IPS-15b (cell line): Measurements from ENCODE around the gene OPN1MW.
"Not testable (repeated sequence)": the region's sequence is repeated elsewhere in the genome, so short reads cannot be mapped to it uniquely, and the experiment has no call there.

Experiments
- H3K27me3 ChIP-seq: one replicate; pipeline ENCODE4 v1.6.1; 2013; ENCODE audit warnings: low read length; ENCODE audit not compliant: control insufficient read depth, insufficient read depth
- H3K36me3 ChIP-seq: one replicate; pipeline ENCODE4 v1.6.1; 2013; ENCODE audit warnings: low read length; ENCODE audit not compliant: control insufficient read depth, insufficient read depth
- H3K4me1 ChIP-seq: one replicate; pipeline ENCODE4 v1.6.1; 2013; ENCODE audit warnings: mild to moderate bottlenecking, low read length; ENCODE audit not compliant: control insufficient read depth, insufficient read depth
- H3K4me3 ChIP-seq: one replicate; pipeline ENCODE4 v1.5.1; 2013; ENCODE audit warnings: low read depth, low read length
- H3K9ac ChIP-seq: one replicate; pipeline ENCODE4 v1.6.1; 2013; ENCODE audit warnings: low read depth, mild to moderate bottlenecking, low read length
- H3K9me3 ChIP-seq: one replicate; pipeline ENCODE4 v1.6.1; 2013; ENCODE audit warnings: mild to moderate bottlenecking, low read length; ENCODE audit not compliant: control insufficient read depth, insufficient read depth

OPN1MW gene

GRCh38 chrX:154182296-154182695 lies at the start of gene OPN1MW:
Gene OPN1MW (plus strand): TSS chrX:154182596. CDS start chrX:154182678, 82 bp downstream.
- H3K27me3 ChIP-seq, H3K36me3 ChIP-seq, H3K9me3 ChIP-seq, H3K4me1 ChIP-seq, H3K9ac ChIP-seq, H3K4me3 ChIP-seq: not testable (repeated sequence)

- no peaks in the 10 kb centered on the region for H3K9me3 ChIP-seq
- H3K4me3 ChIP-seq: no peak overlapping the region
- no peaks in the 10 kb centered on the region for H3K4me1 ChIP-seq
- peaks cover 6% of the 10 kb centered on the region for H3K27me3 ChIP-seq
- no peaks in the 10 kb centered on the region for H3K36me3 ChIP-seq
- H3K9ac ChIP-seq: no peak overlapping the region
These were observed 46.8 kb upstream of the OPN1MW start for GRCh38 chrX:154135458-154136229.

GRCh38 chrX:154136627-154137161 lies 45.7 kb upstream of the OPN1MW start:
- Histone ChIP-seq H3K36me3 (no peaks in the 10 kb centered on the region), H3K4me1 (no peaks in the 10 kb centered on the region), H3K9me3 (no peaks in the 10 kb centered on the region), H3K9ac (no peak overlapping the region), H3K27me3 (peaks cover 6% of the 10 kb centered on the region), H3K4me3 (no peak overlapping the region)

DNA sequence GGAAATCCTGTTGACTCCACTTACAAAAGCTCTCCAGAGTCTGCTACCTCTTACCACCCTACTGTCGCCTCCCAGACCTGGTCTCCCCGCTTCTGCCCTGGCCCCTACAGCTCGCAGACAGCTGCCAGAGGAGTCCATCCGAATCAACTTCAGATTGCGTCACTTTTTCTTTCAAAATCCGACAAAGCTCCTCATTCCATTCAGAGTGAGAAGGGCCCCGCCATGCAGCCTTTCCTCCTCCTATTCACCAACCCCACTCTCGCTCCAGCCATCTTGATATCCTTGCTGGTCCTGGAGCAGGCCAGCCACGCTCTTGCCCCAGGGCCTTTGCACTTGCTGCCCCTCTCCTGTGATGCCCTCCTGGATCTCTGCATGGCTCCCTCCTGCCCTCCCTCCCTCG lies 43.5 kb upstream of the OPN1MW start:
- H3K9ac ChIP-seq: no peak overlapping the region
- no peaks in the 10 kb centered on the region for H3K9me3 ChIP-seq
- no peak overlapping the region for H3K4me3 ChIP-seq
- H3K27me3 ChIP-seq: peaks cover 6% of the 10 kb centered on the region
- no peaks in the 10 kb centered on the region for H3K4me1 ChIP-seq
- no peaks in the 10 kb centered on the region for H3K36me3 ChIP-seq

GRCh38 chrX:154140206-154140605 lies 42.2 kb upstream of the OPN1MW start:
- Histone ChIP-seq H3K4me1 (no peaks in the 10 kb centered on the region), H3K27me3 (peaks cover 6% of the 10 kb centered on the region), H3K9ac (no peak overlapping the region), H3K4me3 (no peak overlapping the region), H3K36me3 (no peaks in the 10 kb centered on the region), H3K9me3 (no peaks in the 10 kb centered on the region)

GRCh38 chrX:154140742-154141141 lies 41.7 kb upstream of the OPN1MW start:
- no peak overlapping the region for H3K4me3 ChIP-seq
- H3K27me3 ChIP-seq: peaks cover 4% of the 10 kb centered on the region
- H3K36me3 ChIP-seq: no peaks in the 10 kb centered on the region
- no peak overlapping the region for H3K9ac ChIP-seq
- no peaks in the 10 kb centered on the region for H3K9me3 ChIP-seq
- H3K4me1 ChIP-seq: no peaks in the 10 kb centered on the region

DNA sequence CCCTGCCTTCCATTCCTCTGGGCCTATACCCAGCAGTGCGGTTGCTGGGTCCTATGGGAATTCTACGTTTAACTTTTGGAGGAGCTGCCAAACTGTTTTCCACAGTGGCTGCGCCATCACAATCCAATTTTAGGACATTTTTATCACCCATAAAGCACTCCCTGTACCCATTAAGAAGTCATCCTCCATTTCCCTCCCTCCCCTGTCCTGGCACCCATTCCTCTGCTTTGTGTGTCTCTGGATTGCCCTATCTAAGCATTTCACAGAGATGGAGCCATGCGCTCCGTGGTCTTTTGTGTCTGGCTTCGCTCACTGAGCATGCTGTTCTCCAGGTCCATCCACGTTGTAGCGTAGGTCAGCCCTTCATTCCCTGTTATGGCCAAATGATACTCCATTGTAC lies 40.0 kb upstream of the OPN1MW start:
- Histone ChIP-seq H3K27me3 (no peaks in the 10 kb centered on the region), H3K4me3 (no peak overlapping the region), H3K36me3 (no peaks in the 10 kb centered on the region), H3K9ac (no peak overlapping the region), H3K9me3 (no peaks in the 10 kb centered on the region), H3K4me1 (no peaks in the 10 kb centered on the region)

GRCh38 chrX:154142950-154143745 lies 39.2 kb upstream of the OPN1MW start:
- no peak overlapping the region for H3K4me3 ChIP-seq
- H3K27me3 ChIP-seq: no peaks in the 10 kb centered on the region
- no peaks in the 10 kb centered on the region for H3K4me1 ChIP-seq
- H3K9ac ChIP-seq: no peak overlapping the region
- no peaks in the 10 kb centered on the region for H3K36me3 ChIP-seq
- H3K9me3 ChIP-seq: no peaks in the 10 kb centered on the region

- H3K36me3 ChIP-seq, H3K9ac ChIP-seq, H3K27me3 ChIP-seq, H3K4me1 ChIP-seq, H3K4me3 ChIP-seq, H3K9me3 ChIP-seq: not testable (repeated sequence)
These were observed 38.4 kb upstream of the OPN1MW start, which contains the start of gene OPN1LW for GRCh38 chrX:154144010-154144409. Gene OPN1LW (plus strand): TSS chrX:154144243. CDS start chrX:154144284, 41 bp downstream.

- H3K36me3 ChIP-seq, H3K27me3 ChIP-seq, H3K9ac ChIP-seq, H3K9me3 ChIP-seq, H3K4me1 ChIP-seq, H3K4me3 ChIP-seq: not testable (repeated sequence)
These were observed 31.4 kb upstream of the OPN1MW start for GRCh38 chrX:154151030-154151429.

GRCh38 chrX:154156221-154156620 lies 26.2 kb upstream of the OPN1MW start:
- not testable (repeated sequence) for H3K4me3 ChIP-seq, H3K27me3 ChIP-seq, H3K9ac ChIP-seq, H3K4me1 ChIP-seq, H3K36me3 ChIP-seq, H3K9me3 ChIP-seq

GRCh38 chrX:154157207-154157606 lies 25.2 kb upstream of the OPN1MW start:
- H3K9me3 ChIP-seq, H3K27me3 ChIP-seq, H3K36me3 ChIP-seq, H3K4me1 ChIP-seq, H3K9ac ChIP-seq, H3K4me3 ChIP-seq: not testable (repeated sequence)
